K562 (cell line): Measurements from ENCODE around the gene PLA2R1.

ENCODE experiments used
- CBFB ChIP-seq: sonication (generic); formaldehyde crosslinking; IDR thresholded peaks from 2 replicates; pipeline ENCODE4 v1.4.0; 2020; ENCODE audit warnings: mild to moderate bottlenecking, missing genetic modification reagents
- CREB1 ChIP-seq, 2 experiments: sonication (generic) in 1 of 2; formaldehyde crosslinking in 1 of 2; IDR thresholded peaks; 2 replicates each; pipeline versions ENCODE4 v1.6.1 to v1.8.0; 2012 to 2022; ENCODE audit warnings: inconsistent platforms in 1 of 2, mild to moderate bottlenecking in 1 of 2, missing genetic modification reagents in 1 of 2, moderate library complexity in 1 of 2
- ETS2 ChIP-seq: IDR thresholded peaks from 2 replicates; pipeline ENCODE4 v1.6.1; 2016; ENCODE audit warnings: borderline replicate concordance, missing genetic modification characterization, mild to moderate bottlenecking, moderate library complexity, missing compliant biosample characterization; ENCODE audit not compliant: poor library complexity, severe bottlenecking
- EZH2 ChIP-seq: IDR thresholded peaks from 2 replicates; pipeline ENCODE4 v1.6.1; 2012; ENCODE audit warnings: low read depth, mild to moderate bottlenecking, inconsistent platforms, low read length, borderline replicate concordance
- HNRNPLL ChIP-seq: fragments of 200-400 bp; formaldehyde crosslinking; IDR thresholded peaks from 2 replicates; pipeline ENCODE4 v1.6.1; 2017; ENCODE audit warnings: low read length, low read depth, mild to moderate bottlenecking; ENCODE audit not compliant: poor library complexity, severe bottlenecking
- NR2C1 ChIP-seq, 2 experiments: fragments of 450-650 bp; IDR thresholded peaks; 2 replicates each; pipeline ENCODE4 v1.6.1; 2017; ENCODE audit warnings: mild to moderate bottlenecking in 2 of 2, antibody characterized with exemption in 1 of 2, inconsistent platforms in 1 of 2, missing compliant biosample characterization in 1 of 2, missing genetic modification characterization in 1 of 2
- PBX2 ChIP-seq, 2 experiments: IDR thresholded peaks in 1 of 2; conservative IDR thresholded peaks in 1 of 2; 2 replicates each; pipeline ENCODE4 v1.6.1; 2016; ENCODE audit warnings: low read depth in 2 of 2, mild to moderate bottlenecking in 1 of 2, missing compliant biosample characterization in 1 of 2, missing genetic modification characterization in 1 of 2, moderate library complexity in 1 of 2
- POLR2AphosphoS5 ChIP-seq: IDR thresholded peaks from 2 replicates; pipeline ENCODE4 v1.6.1; 2011; ENCODE audit warnings: mild to moderate bottlenecking, low read depth, low read length, moderate library complexity; ENCODE audit not compliant: control insufficient read depth, insufficient read depth
- RFX1 ChIP-seq: fragments of 450-650 bp; IDR thresholded peaks from 2 replicates; pipeline ENCODE4 v1.6.1; 2016; ENCODE audit warnings: mild to moderate bottlenecking, moderate library complexity
- TF ChIP-seq, protein P1 (sequence below): fragments of 450-650 bp; IDR thresholded peaks from 2 replicates; pipeline ENCODE4 v1.6.1; 2017; ENCODE audit warnings: mild to moderate bottlenecking, moderate library complexity
- TF ChIP-seq, protein P2 (sequence below): fragments of 450-650 bp; IDR thresholded peaks from 2 replicates; pipeline ENCODE4 v1.6.1; 2017; ENCODE audit warnings: antibody characterized with exemption, mild to moderate bottlenecking

GRCh38 chr2:159907909-159908308 lies 154.5 kb downstream of the PLA2R1 start:
- TF ChIP-seq CBFB: no peak
- TF ChIP-seq, protein P1, sequence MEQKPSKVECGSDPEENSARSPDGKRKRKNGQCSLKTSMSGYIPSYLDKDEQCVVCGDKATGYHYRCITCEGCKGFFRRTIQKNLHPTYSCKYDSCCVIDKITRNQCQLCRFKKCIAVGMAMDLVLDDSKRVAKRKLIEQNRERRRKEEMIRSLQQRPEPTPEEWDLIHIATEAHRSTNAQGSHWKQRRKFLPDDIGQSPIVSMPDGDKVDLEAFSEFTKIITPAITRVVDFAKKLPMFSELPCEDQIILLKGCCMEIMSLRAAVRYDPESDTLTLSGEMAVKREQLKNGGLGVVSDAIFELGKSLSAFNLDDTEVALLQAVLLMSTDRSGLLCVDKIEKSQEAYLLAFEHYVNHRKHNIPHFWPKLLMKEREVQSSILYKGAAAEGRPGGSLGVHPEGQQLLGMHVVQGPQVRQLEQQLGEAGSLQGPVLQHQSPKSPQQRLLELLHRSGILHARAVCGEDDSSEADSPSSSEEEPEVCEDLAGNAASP: no peak
- no peak for TF ChIP-seq RFX1
- TF ChIP-seq CREB1 (IDR thresholded peaks at IDR 0.05): no peak
- no peak for TF ChIP-seq CREB1 (CRISPR knock-in tag; IDR thresholded peaks at IDR 0.05)
- TF ChIP-seq PBX2 (CRISPR knock-in tag; IDR thresholded peaks at IDR 0.05; ENCODE audit: low read depth): no peak
- TF ChIP-seq PBX2 (tag; conservative IDR thresholded peaks at IDR 0.05; ENCODE audit: low read depth): no peak
- no peak for TF ChIP-seq NR2C1 (IDR thresholded peaks at IDR 0.05)
- TF ChIP-seq NR2C1 (tag; IDR thresholded peaks at IDR 0.05): no peak
- TF ChIP-seq, protein P2, sequence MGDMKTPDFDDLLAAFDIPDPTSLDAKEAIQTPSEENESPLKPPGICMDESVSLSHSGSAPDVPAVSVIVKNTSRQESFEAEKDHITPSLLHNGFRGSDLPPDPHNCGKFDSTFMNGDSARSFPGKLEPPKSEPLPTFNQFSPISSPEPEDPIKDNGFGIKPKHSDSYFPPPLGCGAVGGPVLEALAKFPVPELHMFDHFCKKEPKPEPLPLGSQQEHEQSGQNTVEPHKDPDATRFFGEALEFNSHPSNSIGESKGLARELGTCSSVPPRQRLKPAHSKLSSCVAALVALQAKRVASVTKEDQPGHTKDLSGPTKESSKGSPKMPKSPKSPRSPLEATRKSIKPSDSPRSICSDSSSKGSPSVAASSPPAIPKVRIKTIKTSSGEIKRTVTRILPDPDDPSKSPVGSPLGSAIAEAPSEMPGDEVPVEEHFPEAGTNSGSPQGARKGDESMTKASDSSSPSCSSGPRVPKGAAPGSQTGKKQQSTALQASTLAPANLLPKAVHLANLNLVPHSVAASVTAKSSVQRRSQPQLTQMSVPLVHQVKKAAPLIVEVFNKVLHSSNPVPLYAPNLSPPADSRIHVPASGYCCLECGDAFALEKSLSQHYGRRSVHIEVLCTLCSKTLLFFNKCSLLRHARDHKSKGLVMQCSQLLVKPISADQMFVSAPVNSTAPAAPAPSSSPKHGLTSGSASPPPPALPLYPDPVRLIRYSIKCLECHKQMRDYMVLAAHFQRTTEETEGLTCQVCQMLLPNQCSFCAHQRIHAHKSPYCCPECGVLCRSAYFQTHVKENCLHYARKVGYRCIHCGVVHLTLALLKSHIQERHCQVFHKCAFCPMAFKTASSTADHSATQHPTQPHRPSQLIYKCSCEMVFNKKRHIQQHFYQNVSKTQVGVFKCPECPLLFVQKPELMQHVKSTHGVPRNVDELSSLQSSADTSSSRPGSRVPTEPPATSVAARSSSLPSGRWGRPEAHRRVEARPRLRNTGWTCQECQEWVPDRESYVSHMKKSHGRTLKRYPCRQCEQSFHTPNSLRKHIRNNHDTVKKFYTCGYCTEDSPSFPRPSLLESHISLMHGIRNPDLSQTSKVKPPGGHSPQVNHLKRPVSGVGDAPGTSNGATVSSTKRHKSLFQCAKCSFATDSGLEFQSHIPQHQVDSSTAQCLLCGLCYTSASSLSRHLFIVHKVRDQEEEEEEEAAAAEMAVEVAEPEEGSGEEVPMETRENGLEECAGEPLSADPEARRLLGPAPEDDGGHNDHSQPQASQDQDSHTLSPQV: no peak
- no peak for TF ChIP-seq POLR2AphosphoS5
- TF ChIP-seq EZH2: no peak
- no peak for TF ChIP-seq ETS2
- TF ChIP-seq HNRNPLL: no peak
